K562 (cell line): ENCODE measurements around the gene KLK5.
"Not testable (repeated sequence)": the region's sequence is repeated elsewhere in the genome, so short reads cannot be mapped to it uniquely, and the experiment has no call there.

Source experiments
- MTA2 ChIP-seq: fragments of 450-650 bp; IDR thresholded peaks from 2 replicates; pipeline ENCODE4 v1.6.1; 2016; ENCODE audit warnings: low read depth
- POLR2AphosphoS5 ChIP-seq: IDR thresholded peaks from 2 replicates; pipeline ENCODE4 v1.6.1; 2011; ENCODE audit warnings: mild to moderate bottlenecking, low read depth, low read length, moderate library complexity; ENCODE audit not compliant: control insufficient read depth, insufficient read depth
- RUNX1 ChIP-seq: sonication (generic); IDR thresholded peaks from 2 replicates; pipeline ENCODE4 v1.6.1; 2016; ENCODE audit warnings: antibody characterized with exemption, low read depth
- SPI1 ChIP-seq: IDR thresholded peaks from 2 replicates; pipeline ENCODE4 v1.6.1; 2011; ENCODE audit warnings: low read depth, low read length, control low read depth, borderline replicate concordance
- TCF7L2 ChIP-seq: fragments of 150-350 bp; IDR thresholded peaks from 2 replicates; pipeline ENCODE4 v1.6.1; 2016; ENCODE audit warnings: low read depth, mild to moderate bottlenecking, low read length, moderate library complexity
- TF ChIP-seq, protein P1 (sequence below): sonication (generic); formaldehyde crosslinking; IDR thresholded peaks from 2 replicates; pipeline ENCODE4 v1.5.0; 2020; ENCODE audit warnings: missing genetic modification reagents

DNA sequence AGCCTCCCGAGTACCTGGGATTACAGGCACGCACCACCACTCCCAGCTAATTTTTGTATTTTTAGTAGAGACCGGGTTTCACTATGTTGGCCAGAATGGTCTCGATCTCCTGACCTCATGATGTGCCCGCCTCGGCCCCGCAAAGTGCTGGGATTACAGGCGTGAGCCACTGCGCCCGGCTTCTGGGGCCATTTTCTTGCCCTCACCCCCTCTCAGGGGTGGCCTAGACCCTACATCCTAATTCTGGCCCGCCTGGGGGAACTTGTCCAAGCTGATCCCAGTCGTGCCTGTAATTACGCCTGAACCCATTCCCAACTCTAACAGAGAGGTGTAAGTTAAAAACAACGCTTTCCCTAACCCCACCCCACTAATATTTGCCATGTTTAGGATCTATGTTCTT lies 31.6 kb upstream of the KLK5 start:
- TF ChIP-seq TCF7L2, RUNX1, POLR2AphosphoS5, MTA2, SPI1: not testable (repeated sequence)
- TF ChIP-seq, protein P1, sequence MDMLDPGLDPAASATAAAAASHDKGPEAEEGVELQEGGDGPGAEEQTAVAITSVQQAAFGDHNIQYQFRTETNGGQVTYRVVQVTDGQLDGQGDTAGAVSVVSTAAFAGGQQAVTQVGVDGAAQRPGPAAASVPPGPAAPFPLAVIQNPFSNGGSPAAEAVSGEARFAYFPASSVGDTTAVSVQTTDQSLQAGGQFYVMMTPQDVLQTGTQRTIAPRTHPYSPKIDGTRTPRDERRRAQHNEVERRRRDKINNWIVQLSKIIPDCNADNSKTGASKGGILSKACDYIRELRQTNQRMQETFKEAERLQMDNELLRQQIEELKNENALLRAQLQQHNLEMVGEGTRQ (CRISPR knock-in tag), result not testable (repeated sequence)
